GM23338 (cell line): ENCODE data around the gene IFNE.

Experiments
- CREB1 ChIP-seq: fragments of 250-450 bp; sonication (Bioruptor Pico); IDR thresholded peaks from 2 replicates; pipeline ENCODE4 v1.5.0; 2020; ENCODE audit warnings: low read depth, mild to moderate bottlenecking, moderate library complexity
- EZH2 ChIP-seq: fragments of 200-600 bp; sonication (generic); IDR thresholded peaks from one replicate; pipeline ENCODE4 v1.8.0; 2017; ENCODE audit warnings: antibody characterized with exemption, mild to moderate bottlenecking, low read depth; ENCODE audit not compliant: unreplicated experiment
- POLR2AphosphoS5 ChIP-seq: IDR thresholded peaks from 2 replicates; pipeline ENCODE4 v1.6.1; 2016; ENCODE audit warnings: antibody characterized with exemption, low read depth
- ZNF331 ChIP-seq: fragments of 250-450 bp; sonication (Bioruptor Pico); IDR thresholded peaks from 2 replicates; pipeline ENCODE4 v1.5.0; 2020; ENCODE audit warnings: low read depth, mild to moderate bottlenecking, moderate library complexity
- TF ChIP-seq, protein P1 (sequence below), 2 experiments: fragments of 200-600 bp in 1 of 2; sonication (generic) in 1 of 2; conservative IDR thresholded peaks; 2 replicates each; pipeline versions ENCODE4 v1.5.1 to v1.6.1; 2016 to 2017; ENCODE audit warnings: antibody characterized with exemption in 2 of 2, low read depth in 2 of 2, mild to moderate bottlenecking in 2 of 2, moderate library complexity in 1 of 2
- TF ChIP-seq, protein P2 (sequence below): IDR thresholded peaks from 2 replicates; pipeline ENCODE4 v1.6.1; 2016; ENCODE audit warnings: antibody characterized with exemption
- TF ChIP-seq, protein P3 (sequence below): IDR thresholded peaks from one replicate; pipeline ENCODE4 v1.6.1; 2018; ENCODE audit warnings: antibody characterized with exemption; ENCODE audit not compliant: unreplicated experiment

DNA sequence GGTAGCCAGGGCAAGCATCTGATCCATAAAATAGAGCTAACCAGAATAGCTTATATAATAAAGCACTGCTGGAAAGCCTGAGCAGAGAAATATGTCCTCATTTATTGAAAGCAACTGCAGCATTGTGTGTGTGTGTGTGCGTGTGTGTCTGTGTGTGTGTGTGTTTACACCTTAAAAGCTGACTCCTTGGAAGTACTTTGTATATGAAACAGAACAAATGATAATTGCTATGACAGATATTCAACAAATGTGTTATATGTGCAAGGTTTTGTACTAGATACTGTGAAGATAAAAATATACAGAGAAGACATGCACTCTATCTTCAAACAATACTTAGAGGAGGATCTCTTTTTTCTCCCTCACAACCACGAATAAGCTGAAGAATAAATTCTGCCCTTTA, 22.0 kb upstream of the IFNE start:
- TF ChIP-seq, protein P1, sequence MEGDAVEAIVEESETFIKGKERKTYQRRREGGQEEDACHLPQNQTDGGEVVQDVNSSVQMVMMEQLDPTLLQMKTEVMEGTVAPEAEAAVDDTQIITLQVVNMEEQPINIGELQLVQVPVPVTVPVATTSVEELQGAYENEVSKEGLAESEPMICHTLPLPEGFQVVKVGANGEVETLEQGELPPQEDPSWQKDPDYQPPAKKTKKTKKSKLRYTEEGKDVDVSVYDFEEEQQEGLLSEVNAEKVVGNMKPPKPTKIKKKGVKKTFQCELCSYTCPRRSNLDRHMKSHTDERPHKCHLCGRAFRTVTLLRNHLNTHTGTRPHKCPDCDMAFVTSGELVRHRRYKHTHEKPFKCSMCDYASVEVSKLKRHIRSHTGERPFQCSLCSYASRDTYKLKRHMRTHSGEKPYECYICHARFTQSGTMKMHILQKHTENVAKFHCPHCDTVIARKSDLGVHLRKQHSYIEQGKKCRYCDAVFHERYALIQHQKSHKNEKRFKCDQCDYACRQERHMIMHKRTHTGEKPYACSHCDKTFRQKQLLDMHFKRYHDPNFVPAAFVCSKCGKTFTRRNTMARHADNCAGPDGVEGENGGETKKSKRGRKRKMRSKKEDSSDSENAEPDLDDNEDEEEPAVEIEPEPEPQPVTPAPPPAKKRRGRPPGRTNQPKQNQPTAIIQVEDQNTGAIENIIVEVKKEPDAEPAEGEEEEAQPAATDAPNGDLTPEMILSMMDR (conservative IDR thresholded peaks at IDR 0.05; ENCODE audit: low read depth in 2 of 2), result no peak
- TF ChIP-seq, protein P2, sequence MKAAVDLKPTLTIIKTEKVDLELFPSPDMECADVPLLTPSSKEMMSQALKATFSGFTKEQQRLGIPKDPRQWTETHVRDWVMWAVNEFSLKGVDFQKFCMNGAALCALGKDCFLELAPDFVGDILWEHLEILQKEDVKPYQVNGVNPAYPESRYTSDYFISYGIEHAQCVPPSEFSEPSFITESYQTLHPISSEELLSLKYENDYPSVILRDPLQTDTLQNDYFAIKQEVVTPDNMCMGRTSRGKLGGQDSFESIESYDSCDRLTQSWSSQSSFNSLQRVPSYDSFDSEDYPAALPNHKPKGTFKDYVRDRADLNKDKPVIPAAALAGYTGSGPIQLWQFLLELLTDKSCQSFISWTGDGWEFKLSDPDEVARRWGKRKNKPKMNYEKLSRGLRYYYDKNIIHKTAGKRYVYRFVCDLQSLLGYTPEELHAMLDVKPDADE, result no peak
- no peak for TF ChIP-seq POLR2AphosphoS5
- TF ChIP-seq, protein P3, sequence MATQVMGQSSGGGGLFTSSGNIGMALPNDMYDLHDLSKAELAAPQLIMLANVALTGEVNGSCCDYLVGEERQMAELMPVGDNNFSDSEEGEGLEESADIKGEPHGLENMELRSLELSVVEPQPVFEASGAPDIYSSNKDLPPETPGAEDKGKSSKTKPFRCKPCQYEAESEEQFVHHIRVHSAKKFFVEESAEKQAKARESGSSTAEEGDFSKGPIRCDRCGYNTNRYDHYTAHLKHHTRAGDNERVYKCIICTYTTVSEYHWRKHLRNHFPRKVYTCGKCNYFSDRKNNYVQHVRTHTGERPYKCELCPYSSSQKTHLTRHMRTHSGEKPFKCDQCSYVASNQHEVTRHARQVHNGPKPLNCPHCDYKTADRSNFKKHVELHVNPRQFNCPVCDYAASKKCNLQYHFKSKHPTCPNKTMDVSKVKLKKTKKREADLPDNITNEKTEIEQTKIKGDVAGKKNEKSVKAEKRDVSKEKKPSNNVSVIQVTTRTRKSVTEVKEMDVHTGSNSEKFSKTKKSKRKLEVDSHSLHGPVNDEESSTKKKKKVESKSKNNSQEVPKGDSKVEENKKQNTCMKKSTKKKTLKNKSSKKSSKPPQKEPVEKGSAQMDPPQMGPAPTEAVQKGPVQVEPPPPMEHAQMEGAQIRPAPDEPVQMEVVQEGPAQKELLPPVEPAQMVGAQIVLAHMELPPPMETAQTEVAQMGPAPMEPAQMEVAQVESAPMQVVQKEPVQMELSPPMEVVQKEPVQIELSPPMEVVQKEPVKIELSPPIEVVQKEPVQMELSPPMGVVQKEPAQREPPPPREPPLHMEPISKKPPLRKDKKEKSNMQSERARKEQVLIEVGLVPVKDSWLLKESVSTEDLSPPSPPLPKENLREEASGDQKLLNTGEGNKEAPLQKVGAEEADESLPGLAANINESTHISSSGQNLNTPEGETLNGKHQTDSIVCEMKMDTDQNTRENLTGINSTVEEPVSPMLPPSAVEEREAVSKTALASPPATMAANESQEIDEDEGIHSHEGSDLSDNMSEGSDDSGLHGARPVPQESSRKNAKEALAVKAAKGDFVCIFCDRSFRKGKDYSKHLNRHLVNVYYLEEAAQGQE, result no peak
- no peak for TF ChIP-seq EZH2
- TF ChIP-seq ZNF331 (CRISPR knock-in tag), result no peak
- TF ChIP-seq CREB1 (CRISPR knock-in tag), result no peak
